GM08714 (cell line): ENCODE data around the gene KIF6.

Source experiments
- H3K4me3 ChIP-seq: fragments of 200-500 bp; sonication (Bioruptor generic); 2 replicates; pipeline ENCODE4 v1.5.1; 2014; ENCODE audit warnings: mild to moderate bottlenecking, low read length, inconsistent platforms
- ZNF274 ChIP-seq: IDR thresholded peaks from 2 replicates; pipeline ENCODE4 v1.6.1; 2012; ENCODE audit warnings: mild to moderate bottlenecking, low read depth, low read length

The KIF6 gene

DNA sequence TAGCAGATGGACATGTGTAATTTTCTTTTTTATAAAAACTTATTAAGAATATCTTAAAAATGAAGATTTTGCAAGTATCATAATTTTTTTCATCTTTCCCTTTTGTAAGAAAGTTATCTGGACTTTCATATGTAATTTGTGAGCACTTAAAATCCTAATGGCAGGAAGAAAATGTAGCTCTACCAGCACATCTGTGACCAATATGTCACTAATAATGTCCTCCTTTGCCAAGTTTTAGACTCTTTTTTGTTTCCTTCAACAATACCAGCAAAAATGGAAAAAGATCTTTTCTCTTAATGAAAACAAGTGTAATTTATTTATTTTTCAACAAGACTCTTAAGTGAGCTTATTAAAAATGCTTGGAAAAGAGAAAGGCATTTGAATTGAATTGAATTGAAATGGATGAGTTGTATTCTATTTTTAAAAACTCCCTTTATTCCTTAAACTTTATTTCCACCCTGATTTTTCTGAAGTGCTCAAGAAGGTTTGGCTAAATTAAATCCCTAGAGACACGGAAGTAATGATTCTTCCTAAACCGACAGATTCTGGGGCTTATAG, 110.7 kb downstream of the KIF6 start:
- no peak overlapping the region for H3K4me3 ChIP-seq
- TF ChIP-seq ZNF274, result no peak

DNA sequence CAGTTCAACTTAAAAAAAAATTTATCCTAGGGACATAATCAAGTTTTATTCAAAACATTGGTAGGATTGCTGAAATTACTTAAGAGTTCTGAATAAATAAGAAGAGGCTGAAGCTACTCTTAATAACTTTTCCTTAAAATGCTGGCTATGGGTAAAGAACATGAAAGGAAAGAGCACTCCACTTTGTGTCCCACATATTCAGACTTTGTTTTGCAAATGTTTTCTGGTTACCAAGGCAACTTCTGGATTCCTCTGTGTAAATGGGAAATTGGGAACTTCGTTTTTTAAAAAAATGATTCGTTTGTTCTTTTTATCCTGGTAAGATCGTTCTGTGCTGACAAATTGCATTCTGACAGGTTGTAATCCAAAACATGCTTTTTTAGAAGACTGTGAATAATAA, 115.0 kb downstream of the KIF6 start:
- no peak for TF ChIP-seq ZNF274
- H3K4me3 ChIP-seq, result no peak overlapping the region

DNA sequence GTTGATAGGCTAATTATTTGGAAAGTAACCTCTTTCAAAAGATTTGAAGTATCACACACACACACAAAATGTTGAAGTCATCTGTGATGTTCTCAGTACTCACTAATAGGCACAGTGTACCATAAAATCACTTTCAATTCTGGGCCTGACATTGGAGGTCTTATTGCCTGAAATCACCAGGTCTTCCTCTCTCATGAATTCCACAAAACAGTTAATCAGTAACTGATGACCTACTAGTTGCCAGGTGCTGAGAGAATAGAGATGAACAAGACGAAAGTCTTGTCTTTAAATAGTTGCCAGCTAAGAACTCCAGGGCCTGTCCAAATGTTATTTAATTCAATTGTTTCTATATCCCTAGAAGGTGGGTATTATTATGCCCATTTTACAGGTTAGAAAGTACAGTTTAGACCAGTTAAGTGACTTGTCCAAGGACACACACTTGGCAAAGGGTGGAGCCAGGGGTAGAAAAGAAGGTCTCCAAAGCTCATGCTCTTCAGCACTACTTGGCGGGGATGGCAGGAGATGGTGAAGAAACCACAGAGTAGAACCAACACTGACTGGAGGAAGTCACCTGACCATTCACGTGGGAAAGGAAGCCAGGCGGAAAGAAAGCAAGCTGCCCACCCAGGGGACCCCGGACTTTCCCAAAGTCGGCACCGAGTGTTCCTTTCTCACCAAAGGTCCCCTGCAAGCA, 116.4 kb downstream of the KIF6 start:
- peak overlapping the region; percentile 10; the same call in 1 of the 2 replicates for H3K4me3 ChIP-seq
- TF ChIP-seq ZNF274, result no peak

DNA sequence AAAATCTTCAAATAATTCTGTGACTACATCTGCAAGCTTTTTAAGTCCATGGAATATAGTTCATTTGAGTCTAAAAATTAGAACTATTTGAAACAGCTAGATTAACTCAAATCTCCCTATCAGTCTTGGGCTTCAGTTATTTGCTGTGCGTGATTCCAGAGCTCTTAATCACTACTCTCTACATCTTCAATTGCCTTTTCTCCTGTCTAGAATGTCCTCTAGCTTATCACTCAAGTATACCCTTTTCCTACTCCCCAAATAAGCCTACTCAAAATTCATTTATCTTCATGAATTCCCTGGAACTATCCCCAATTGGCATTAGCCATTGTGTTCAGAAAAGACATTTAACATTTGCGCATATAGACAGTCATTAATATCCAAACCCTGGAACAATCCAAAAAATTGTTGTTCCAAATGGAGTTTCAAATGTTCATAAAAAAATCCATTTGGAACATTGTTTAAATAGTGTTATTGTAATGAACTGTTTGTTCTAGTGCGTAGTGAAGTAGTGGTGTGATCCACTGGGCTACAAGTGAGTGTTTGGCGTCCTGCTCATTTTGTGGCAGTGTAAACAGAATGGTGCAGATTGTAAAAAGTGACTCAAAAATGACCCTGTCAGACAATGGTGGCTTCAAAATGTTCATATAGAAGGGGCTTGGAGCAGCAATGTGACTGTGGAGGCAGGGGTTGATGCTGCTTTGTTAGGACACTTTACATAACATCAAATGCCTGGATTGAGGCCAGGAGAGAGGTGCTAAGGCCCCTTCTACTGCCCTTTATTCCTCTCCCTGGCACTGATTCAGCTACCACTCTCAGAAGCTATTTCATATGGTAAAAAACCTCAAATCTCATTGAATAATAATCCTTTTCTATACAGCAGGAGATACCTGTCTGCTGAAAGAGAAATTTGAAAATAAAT, 122.3 kb downstream of the KIF6 start:
- no peak for TF ChIP-seq ZNF274
- H3K4me3 ChIP-seq, result no peak overlapping the region

DNA sequence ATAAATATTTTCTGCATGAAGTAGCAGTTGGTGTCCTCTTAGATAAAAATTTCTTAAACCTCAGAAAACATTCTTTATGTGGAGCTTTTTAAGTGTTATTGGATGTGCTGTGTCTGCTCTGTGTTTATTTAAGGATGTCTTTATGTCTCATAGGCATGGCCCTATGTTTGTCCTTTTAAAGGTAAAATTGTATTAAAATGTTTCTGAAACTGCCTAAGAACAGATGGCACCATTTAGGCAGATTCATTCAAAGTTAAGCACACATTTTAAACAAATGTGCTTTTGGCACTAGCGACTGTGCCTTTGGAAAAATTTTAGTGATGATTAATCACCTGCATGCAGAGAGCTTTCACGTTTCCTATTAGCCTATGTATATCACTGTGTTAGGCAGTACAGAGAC, 125.2 kb downstream of the KIF6 start:
- TF ChIP-seq ZNF274, result no peak
- no peak overlapping the region for H3K4me3 ChIP-seq

DNA sequence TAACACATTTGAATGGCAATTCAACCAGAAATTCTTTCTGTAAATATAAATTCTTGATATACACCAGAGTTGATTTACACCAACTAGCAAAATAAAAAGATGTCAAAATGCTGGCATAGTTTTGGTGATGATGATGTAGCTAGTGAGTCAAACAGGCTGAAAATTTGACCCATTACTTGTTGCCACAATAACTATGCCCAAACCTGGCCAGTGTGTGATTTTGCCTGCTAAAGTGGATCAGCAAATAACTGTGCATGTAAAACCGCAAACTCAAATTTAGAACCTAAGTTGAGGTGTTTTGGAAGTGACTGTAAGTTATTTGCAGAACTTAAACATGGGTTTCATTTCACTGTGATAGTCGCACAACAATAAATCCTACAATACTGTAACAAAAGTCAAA, 125.9 kb downstream of the KIF6 start:
- no peak for TF ChIP-seq ZNF274
- no peak overlapping the region for H3K4me3 ChIP-seq

DNA sequence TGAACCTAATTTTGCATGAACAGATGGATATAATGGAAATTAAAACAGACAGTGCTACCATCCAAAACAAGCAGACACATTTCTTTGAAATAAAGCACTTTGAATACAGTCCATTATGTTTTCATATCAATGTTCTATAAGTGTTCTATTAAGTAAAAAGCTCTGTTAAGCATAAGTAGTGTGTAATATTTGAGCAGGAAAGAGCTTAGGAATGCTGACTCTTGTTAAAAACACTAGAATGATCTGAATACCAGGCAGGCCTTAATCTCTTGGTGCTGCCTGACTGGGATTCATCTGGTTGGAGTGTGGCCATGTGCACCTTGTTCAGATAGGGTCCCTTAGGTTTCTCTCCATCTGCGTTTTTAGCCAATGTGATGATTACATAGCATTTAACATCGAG, 130.9 kb downstream of the KIF6 start:
- TF ChIP-seq ZNF274, result no peak

DNA sequence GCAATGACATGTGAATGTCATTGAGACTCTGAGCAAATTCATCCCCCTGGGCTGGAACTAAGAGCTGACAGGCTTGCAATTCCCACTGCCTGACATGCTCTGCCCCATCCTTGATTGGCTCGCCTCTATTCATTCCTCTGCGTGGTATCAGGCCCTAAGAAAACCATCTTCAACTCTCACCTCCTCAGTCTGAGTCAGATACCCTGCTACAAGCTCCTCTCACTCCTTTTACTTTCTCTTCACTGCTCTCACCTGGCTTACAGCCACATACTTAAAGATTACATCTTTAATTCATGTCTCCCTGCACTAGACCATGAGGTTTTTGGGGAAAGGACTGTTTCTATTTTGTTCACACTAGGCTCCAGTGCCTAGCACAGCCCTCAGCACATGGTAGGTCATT, 131.6 kb downstream of the KIF6 start:
- TF ChIP-seq ZNF274, result no peak
- H3K4me3 ChIP-seq, result no peak overlapping the region

More for the DNA sequence above, 130.9 kb downstream of the KIF6 start:
- H3K4me3 ChIP-seq, result no peak overlapping the region

DNA sequence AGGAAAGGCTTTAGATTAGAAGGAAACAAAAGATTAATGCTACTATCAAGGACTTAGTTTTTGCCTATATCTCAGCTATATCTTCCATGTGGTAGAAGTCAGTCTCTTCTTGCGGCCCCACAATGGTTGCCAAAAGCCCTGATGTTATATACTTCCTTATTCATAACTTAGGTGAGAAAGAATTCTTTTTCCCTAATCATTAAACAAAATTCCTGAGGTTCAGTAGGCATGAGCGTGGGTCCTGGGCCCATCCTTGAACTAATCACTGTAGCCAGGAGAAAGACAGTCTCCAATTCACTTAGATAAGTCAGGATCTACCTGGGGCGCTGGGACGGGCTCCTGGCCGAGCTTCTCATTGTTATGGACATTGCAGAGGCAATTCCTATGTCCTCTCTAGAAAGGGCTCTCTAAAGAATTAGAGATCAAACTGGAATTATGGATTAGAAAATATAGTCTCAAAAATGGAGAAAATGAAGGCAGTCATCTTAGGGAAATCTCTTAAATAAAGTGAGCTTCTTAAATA, 134.3 kb downstream of the KIF6 start:
- H3K4me3 ChIP-seq, result no peak overlapping the region
- no peak for TF ChIP-seq ZNF274

DNA sequence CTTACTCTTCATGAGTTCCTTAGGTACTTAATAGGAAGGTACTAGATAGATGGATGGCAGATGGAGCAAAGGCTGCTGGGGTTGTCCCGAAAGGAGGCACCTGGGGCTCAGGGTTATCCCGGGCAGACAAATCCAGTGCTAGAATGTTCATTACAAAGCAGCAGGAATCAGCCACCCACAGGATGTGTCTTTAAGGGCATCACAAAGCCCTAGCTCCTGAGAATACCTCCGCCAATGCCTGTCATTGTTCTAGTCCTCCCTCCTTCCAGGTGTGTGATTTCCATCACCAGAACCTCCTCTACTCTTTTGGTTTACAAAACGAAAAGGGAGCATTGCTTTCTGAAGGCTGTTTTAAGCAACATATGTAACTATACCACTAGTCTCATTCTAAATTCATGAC, 138.1 kb downstream of the KIF6 start:
- no peak overlapping the region for H3K4me3 ChIP-seq
- no peak for TF ChIP-seq ZNF274

DNA sequence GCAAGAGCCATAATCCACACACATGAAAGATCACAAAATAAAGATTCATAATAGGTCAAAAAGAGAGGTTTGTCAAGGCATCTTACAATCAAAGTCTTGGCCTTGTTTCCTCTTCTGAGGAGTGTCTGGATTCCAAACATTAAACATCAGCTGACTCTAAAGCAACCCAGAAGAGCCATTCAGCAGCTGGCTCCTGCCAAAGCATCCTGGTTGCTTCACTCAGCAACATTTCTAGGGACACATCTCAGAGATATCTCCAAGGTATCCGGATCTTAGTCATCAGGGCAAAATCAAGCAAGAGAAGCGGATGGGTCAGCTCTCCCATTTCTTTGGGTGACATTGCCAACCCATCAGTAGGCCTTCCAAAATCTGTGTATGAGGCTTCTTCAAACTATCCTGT, 139.6 kb downstream of the KIF6 start:
- TF ChIP-seq ZNF274, result no peak
- no peak overlapping the region for H3K4me3 ChIP-seq

DNA sequence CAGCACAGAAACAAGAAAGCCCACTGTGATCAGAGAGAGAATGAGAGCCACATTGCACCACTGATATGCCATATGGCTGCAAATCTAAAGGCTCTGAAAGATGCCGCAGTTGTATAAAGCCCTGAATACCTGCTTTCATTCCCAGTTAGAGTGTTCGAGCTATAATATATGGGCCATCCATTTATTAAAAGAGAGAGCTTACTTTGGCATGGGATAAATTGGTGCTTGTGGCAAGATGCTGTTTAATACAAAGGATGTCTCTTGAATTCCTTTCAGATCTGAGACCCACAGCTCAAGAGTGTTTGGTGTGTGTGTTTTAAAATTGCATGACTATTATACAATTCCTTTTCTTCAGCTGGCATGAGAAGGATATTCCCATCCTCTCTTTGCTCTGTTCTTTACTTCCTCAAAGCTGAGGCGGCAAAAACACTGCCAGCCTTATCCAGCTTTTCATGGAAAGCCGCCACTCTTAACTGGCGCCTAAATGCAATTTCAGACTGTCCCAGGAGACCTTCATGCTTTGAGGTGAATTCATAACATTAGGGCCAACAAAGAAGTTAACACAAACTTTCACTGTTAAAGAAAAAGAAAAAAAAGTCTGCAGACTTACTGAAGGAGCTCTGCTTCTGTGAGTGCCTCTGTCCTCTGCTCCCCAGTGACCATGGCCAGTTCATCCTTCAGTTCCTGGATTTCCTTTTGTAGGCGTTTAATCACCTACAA, 147.6 kb downstream of the KIF6 start:
- H3K4me3 ChIP-seq, result no peak overlapping the region
- no peak for TF ChIP-seq ZNF274

DNA sequence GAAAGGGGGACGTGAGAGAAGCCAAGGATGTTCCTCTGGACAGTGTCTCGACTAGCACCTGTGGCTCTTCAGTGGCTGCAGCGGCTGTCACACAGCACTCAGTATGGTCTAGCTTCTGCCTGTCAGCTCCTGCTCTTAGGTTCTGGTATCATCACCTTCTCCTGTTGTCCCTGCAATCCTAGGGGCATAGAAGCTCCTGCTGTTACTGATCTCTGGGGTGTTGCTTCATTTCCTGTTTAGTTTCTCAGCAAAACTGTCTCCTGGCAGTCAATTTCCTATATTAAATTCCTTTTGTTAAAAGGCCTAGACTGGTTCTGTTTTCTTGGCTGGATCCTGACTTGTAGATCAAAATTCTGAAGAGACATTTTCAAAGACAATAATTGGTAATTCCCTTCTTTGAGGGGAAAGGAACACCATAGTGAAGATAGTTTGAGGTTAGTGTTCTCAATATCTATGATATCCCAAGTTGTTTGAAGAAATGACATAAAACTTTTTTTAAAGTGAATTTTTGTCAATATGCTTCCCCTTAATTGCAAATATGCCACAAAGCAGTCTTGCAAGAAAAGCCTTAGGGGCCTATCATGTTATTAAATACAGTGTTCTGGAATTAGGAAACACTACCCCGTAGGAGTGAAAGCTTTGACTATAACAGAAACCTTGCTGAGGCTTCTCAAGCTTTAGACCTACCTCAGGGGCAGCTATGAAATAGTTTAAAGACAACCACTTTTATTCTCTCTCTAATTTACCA, 148.5 kb downstream of the KIF6 start:
- no peak for TF ChIP-seq ZNF274
- no peak overlapping the region for H3K4me3 ChIP-seq
